IMR-90 (cell line): Measurements from ENCODE around the gene FAHD2A. TPM values are rescaled to one million over a fixed set of nuclear protein-coding genes. Genes with fewer than 3 reads are reported as not detected.

ENCODE experiments used
- ATAC-seq: fragments of 200-7000 bp; cut with Tn5 transposase; 2 replicates; pipeline ENCODE4 v1.9.1; 2020; ENCODE audit warnings: low read depth, mild to moderate bottlenecking, moderate library complexity
- BruUV-seq: library from RNA; stranded (reverse); fragments of 400-500 nt; replicated peaks from 2 replicates; lab custom pipeline; 2021; lab: Mats Ljungman, UMichigan
- CTCF ChIA-PET: fragments of 300-600 bp; formaldehyde crosslinking; extraction: SDS; loops from one replicate; lab custom pipeline; 2021; ENCODE audit warnings: antibody characterized with exemption; lab: Yijun Ruan, JAX
- POLR2A ChIA-PET: fragments of 300-600 bp; sonication (Branson Sonifier 250); formaldehyde crosslinking; loops from one replicate; lab custom pipeline; 2022; ENCODE audit warnings: antibody characterized with exemption; ENCODE audit not compliant: unreplicated experiment; lab: Charles Lee
- DNase-seq: peaks from one replicate; pipeline ENCODE4 v3.0.0; 2013
- H2AFZ ChIP-seq: replicated peaks from 2 replicates; pipeline ENCODE3; 2013; ENCODE audit warnings: low read length, mild to moderate bottlenecking; ENCODE audit not compliant: poor library complexity
- H2AK5ac ChIP-seq: 2 replicates; pipeline ENCODE4 v1.6.1; 2013; ENCODE audit warnings: low read depth, low read length, inconsistent platforms
- H2AK9ac ChIP-seq: replicated peaks from 2 replicates; pipeline ENCODE3; 2013; ENCODE audit warnings: mild to moderate bottlenecking, low read depth, low read length, moderate library complexity; ENCODE audit not compliant: poor library complexity
- H2BK120ac ChIP-seq: 2 replicates; pipeline ENCODE4 v1.6.1; 2013; ENCODE audit warnings: low read depth, low read length, inconsistent platforms
- H2BK15ac ChIP-seq: 3 replicates; pipeline ENCODE4 v1.6.1; 2013; ENCODE audit warnings: low read depth, low read length, inconsistent platforms
- H2BK20ac ChIP-seq: 2 replicates; pipeline ENCODE4 v1.6.1; 2013; ENCODE audit warnings: low read depth, mild to moderate bottlenecking, inconsistent platforms, low read length, moderate library complexity
- H2BK5ac ChIP-seq: 2 replicates; pipeline ENCODE4 v1.6.1; 2013; ENCODE audit warnings: mild to moderate bottlenecking, low read depth, low read length, inconsistent platforms; ENCODE audit not compliant: poor library complexity, severe bottlenecking
- H3K14ac ChIP-seq: replicated peaks from 2 replicates; pipeline ENCODE4 v1.6.1; 2013; ENCODE audit warnings: low read depth, low read length, inconsistent platforms
- H3K18ac ChIP-seq: 2 replicates; pipeline ENCODE4 v1.6.1; 2013; ENCODE audit warnings: low read depth, low read length, control low read depth
- H3K23ac ChIP-seq: 2 replicates; pipeline ENCODE4 v1.6.1; 2013; ENCODE audit warnings: low read depth, low read length, inconsistent platforms
- H3K27ac ChIP-seq: 2 replicates; pipeline ENCODE4 v1.5.1; 2013; ENCODE audit warnings: mild to moderate bottlenecking, control low read depth, low read length; ENCODE audit not compliant: insufficient read depth
- H3K27me3 ChIP-seq: 2 replicates; pipeline ENCODE4 v1.6.1; 2013; ENCODE audit warnings: low read length; ENCODE audit not compliant: control insufficient read depth, insufficient read depth
- H3K36me3 ChIP-seq: 2 replicates; pipeline ENCODE4 v1.6.1; 2013; ENCODE audit warnings: low read length, mixed read lengths; ENCODE audit not compliant: control insufficient read depth, insufficient read depth
- H3K4ac ChIP-seq: 2 replicates; pipeline ENCODE4 v1.6.1; 2013; ENCODE audit warnings: low read depth, low read length, inconsistent platforms
- H3K4me1 ChIP-seq: 2 replicates; pipeline ENCODE4 v1.6.1; 2013; ENCODE audit warnings: low read length, mixed read lengths; ENCODE audit not compliant: control insufficient read depth, insufficient read depth
- H3K4me2 ChIP-seq: 2 replicates; pipeline ENCODE4 v1.6.1; 2013; ENCODE audit warnings: low read depth, mild to moderate bottlenecking, control low read depth, low read length, moderate library complexity
- H3K4me3 ChIP-seq: 2 replicates; pipeline ENCODE4 v1.5.1; 2013; ENCODE audit warnings: low read depth, mild to moderate bottlenecking, control low read depth, low read length, moderate library complexity; ENCODE audit not compliant: insufficient read depth
- H3K56ac ChIP-seq: 2 replicates; pipeline ENCODE4 v1.6.1; 2013; ENCODE audit warnings: low read length, inconsistent platforms; ENCODE audit not compliant: insufficient read depth; ENCODE audit errors: extremely low read depth
- H3K79me1 ChIP-seq, 2 experiments: 2 replicates each; pipeline ENCODE4 v1.6.1; 2013; ENCODE audit warnings: low read length in 2 of 2, inconsistent platforms in 1 of 2, low read depth in 1 of 2
- H3K9ac ChIP-seq: 2 replicates; pipeline ENCODE4 v1.6.1; 2013; ENCODE audit warnings: low read depth, low read length, control low read depth
- H3K9me1 ChIP-seq: 2 replicates; pipeline ENCODE4 v1.6.1; 2013; ENCODE audit warnings: low read length, inconsistent platforms; ENCODE audit not compliant: insufficient read depth
- H3K9me3 ChIP-seq: 2 replicates; pipeline ENCODE4 v1.6.1; 2013; ENCODE audit warnings: low read length; ENCODE audit not compliant: control insufficient read depth, insufficient read depth
- H4K20me1 ChIP-seq: 2 replicates; pipeline ENCODE4 v1.6.1; 2013; ENCODE audit warnings: low read length, inconsistent platforms; ENCODE audit not compliant: insufficient read depth
- H4K5ac ChIP-seq: 2 replicates; pipeline ENCODE4 v1.6.1; 2013; ENCODE audit warnings: mild to moderate bottlenecking, low read depth, low read length, control low read depth
- H4K8ac ChIP-seq, 2 experiments: 2 replicates each; pipeline ENCODE4 v1.6.1; 2013; ENCODE audit warnings: low read depth in 2 of 2, low read length in 2 of 2, control low read depth in 1 of 2, inconsistent platforms in 1 of 2
- H4K91ac ChIP-seq: 2 replicates; pipeline ENCODE4 v1.6.1; 2013; ENCODE audit warnings: low read depth, low read length, inconsistent platforms; ENCODE audit not compliant: insufficient read depth
- ELK1 ChIP-seq: fragments of 150-350 bp; IDR thresholded peaks from 2 replicates; pipeline ENCODE4 v1.6.1; 2016; ENCODE audit warnings: low read depth, mild to moderate bottlenecking, low read length, moderate library complexity, borderline replicate concordance
- POLR2A ChIP-seq: IDR thresholded peaks from 2 replicates; pipeline ENCODE4 v1.6.1; 2012; ENCODE audit warnings: mild to moderate bottlenecking, low read depth, low read length
- RAD21 ChIP-seq: IDR thresholded peaks from 2 replicates; pipeline ENCODE4 v1.6.1; 2012; ENCODE audit warnings: low read length, improper control_type of control experiment
- RCOR1 ChIP-seq: IDR thresholded peaks from 2 replicates; pipeline ENCODE4 v1.6.1; 2012; ENCODE audit warnings: mild to moderate bottlenecking, low read length, improper control_type of control experiment; ENCODE audit not compliant: insufficient replicate concordance
- WGBS, 2 experiments: methylation state at CpG; one replicate each; pipeline versions ENCODE4 v1.1.5 to v1.1.7; 2013; ENCODE audit warnings: missing lambda C conversion rate in 2 of 2; ENCODE audit not compliant: insufficient read length in 1 of 2; ENCODE audit errors: extremely low coverage in 2 of 2; 5-methylcytosine and 5-hydroxymethylcytosine counted together
- dilution Hi-C: fragments of 300-500 bp; cut with HindIII; formaldehyde crosslinking; loops from one replicate; pipeline ENCODE4 v1.14.3; 2018; ENCODE audit warnings: low sequenced_read_pairs; ENCODE audit not compliant: unreplicated experiment
- in situ Hi-C: fragments of 300-500 bp; cut with MboI; formaldehyde crosslinking; loops from 3 replicates; pipeline ENCODE4 v1.14.3; 2019; ENCODE audit warnings: low sequenced_read_pairs, inconsistent platforms, mixed read lengths
- intact Hi-C: fragments of 100-400 bp; cut with micrococcal nuclease; formaldehyde crosslinking; loops from 2 replicates; pipeline ENCODE4 v1.10.0; 2022
- polyA plus RNA-seq, 3 experiments: library from polyadenylated mRNA; depleted of rRNA; stranded (reverse); fragments of >200 nt; gene quantifications; 2 replicates each; pipeline ENCODE4 v1.2.3, GENCODE V29; 2012; ENCODE audit warnings: low replicate concordance in 1 of 3
- total RNA-seq: library from RNA; depleted of rRNA; stranded (reverse); fragments of >200 nt; gene quantifications from 2 replicates; pipeline ENCODE4 v1.2.3, GENCODE V29; 2012

The FAHD2A gene
- total and polyA plus RNA-seq, 2 of the 4 experiments (the other 2 are of a cell fraction): 35.1 to 36.2 TPM

GRCh38 chr2:95374029-95374428 lies 28.5 kb upstream of the FAHD2A start:
- H3K9ac ChIP-seq: no peak overlapping the region
- H4K91ac ChIP-seq: no peak overlapping the region
- H2BK120ac ChIP-seq: no peak overlapping the region
- no peak overlapping the region for H4K8ac ChIP-seq
- H3K18ac ChIP-seq: no peak overlapping the region
- peaks cover 2% of the 10 kb centered on the region; the same call in 1 of the 2 replicates for H3K27me3 ChIP-seq
- DNase-seq (no peak), ATAC-seq (no peak)
- in situ Hi-C loops: no loop called here
- H4K20me1 ChIP-seq: no peaks in the 10 kb centered on the region
- no TSS peak for BruUV-seq
- H2AK9ac ChIP-seq: no peak overlapping the region
- TF ChIP-seq RCOR1 (no peak), RAD21 (no peak), ELK1 (no peak), POLR2A (no peak)
- peak overlapping the region; percentile 43 for H2AFZ ChIP-seq
- H3K56ac ChIP-seq: no peak overlapping the region
- 80% methylated on average over 1 of the region's 6 CpGs; no CpG with 5 or more reads in 1 of the 2 experiments for WGBS, 2 experiments
- no peaks in the 10 kb centered on the region for H3K9me3 ChIP-seq
- no peak overlapping the region for H3K27ac ChIP-seq
- intact Hi-C loops: no loop called here
- no peak overlapping the region for H3K4ac ChIP-seq
- H3K14ac ChIP-seq: no peak overlapping the region
- H3K4me1 ChIP-seq: no peaks in the 10 kb centered on the region
- H2BK20ac ChIP-seq: no peak overlapping the region
- H3K23ac ChIP-seq: no peak overlapping the region
- H3K4me3 ChIP-seq: no peak overlapping the region
- H4K5ac ChIP-seq: no peak overlapping the region
- H3K4me2 ChIP-seq: no peak overlapping the region
- dilution Hi-C loops: no loop called here
- POLR2A ChIA-PET: no interaction called here
- H2AK5ac ChIP-seq: no peak overlapping the region
- CTCF ChIA-PET: no interaction called here
- H3K79me1 ChIP-seq: no peaks in the 10 kb centered on the region
- H3K36me3 ChIP-seq: no peaks in the 10 kb centered on the region; the same call in 1 of the 2 replicates
- no peak overlapping the region for H2BK5ac ChIP-seq
- H3K9me1 ChIP-seq: no peaks in the 10 kb centered on the region
- no peak overlapping the region for H2BK15ac ChIP-seq
